Neutrophil (primary cell): ENCODE results near the gene PAK1.
"Not testable (repeated sequence)": the region's sequence is repeated elsewhere in the genome, so short reads cannot be mapped to it uniquely, and the experiment has no call there.

Experiments
- H3K27ac ChIP-seq: fragments of 200-600 bp; sonication (generic); 2 replicates; pipeline ENCODE4 v1.5.1; 2016; ENCODE audit warnings: mild to moderate bottlenecking, moderate library complexity
- H3K27me3 ChIP-seq: fragments of 200-600 bp; sonication (generic); 2 replicates; pipeline ENCODE4 v1.6.0; 2016; ENCODE audit warnings: mild to moderate bottlenecking
- H3K36me3 ChIP-seq: fragments of 200-600 bp; sonication (generic); 2 replicates; pipeline ENCODE4 v1.5.1; 2017
- H3K4me1 ChIP-seq, 2 experiments: fragments of 200-600 bp in 1 of 2; sonication (generic) in 1 of 2; 1 replicate in 1 of 2; 2 replicates in 1 of 2; pipeline versions ENCODE4 v1.5.1 to v1.6.1; 2013 to 2016; ENCODE audit warnings: low read depth in 1 of 2, low read length in 1 of 2, mild to moderate bottlenecking in 1 of 2, moderate library complexity in 1 of 2; ENCODE audit not compliant: control insufficient read depth in 1 of 2, insufficient read depth in 1 of 2
- H3K4me3 ChIP-seq, 2 experiments: fragments of 200-600 bp in 1 of 2; sonication (generic) in 1 of 2; 1 replicate in 1 of 2; 2 replicates in 1 of 2; pipeline ENCODE4 v1.5.1; 2013 to 2016; ENCODE audit warnings: low read depth in 1 of 2, low read length in 1 of 2, mild to moderate bottlenecking in 1 of 2, moderate library complexity in 1 of 2
- H3K9me3 ChIP-seq: fragments of 200-600 bp; sonication (generic); 2 replicates; pipeline ENCODE4 v1.5.1; 2016
- CTCF ChIP-seq: fragments of 200-600 bp; sonication (generic); IDR thresholded peaks from 2 replicates; pipeline ENCODE4 v1.5.1; 2016; ENCODE audit warnings: antibody characterized with exemption

The PAK1 gene

DNA sequence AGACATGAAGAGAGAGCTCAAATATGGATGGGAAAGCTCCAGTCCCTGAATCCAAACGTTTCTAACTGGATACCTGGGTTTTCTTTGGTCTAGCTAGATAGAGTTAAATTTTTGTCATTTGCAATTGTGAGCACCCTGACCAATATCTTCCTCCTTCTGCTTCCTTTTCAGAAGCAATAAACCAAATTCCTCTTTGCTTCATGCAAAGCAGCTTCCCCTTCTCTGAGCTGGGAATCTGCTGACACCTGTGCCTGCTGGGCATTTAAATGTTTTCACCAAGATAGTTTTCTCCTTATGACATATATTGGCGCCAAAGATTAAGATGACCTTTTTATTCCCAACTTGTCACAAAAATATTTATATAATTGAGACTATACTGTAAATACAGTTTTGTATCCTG lies 27.9 kb upstream of the PAK1 start:
- Histone ChIP-seq H3K36me3 (no peaks in the 10 kb centered on the region), H3K4me1 (peaks cover 25 to 33% of the 10 kb centered on the region in 2 experiments), H3K27me3 (no peaks in the 10 kb centered on the region), H3K27ac (peak overlapping the region; percentile 90), H3K9me3 (no peaks in the 10 kb centered on the region), H3K4me3 (peak overlapping the region in 1 of 2 experiments; percentile 35)
- TF ChIP-seq CTCF = no peak

- Histone ChIP-seq H3K4me1 (peaks cover 20 to 24% of the 10 kb centered on the region in 2 experiments), H3K9me3 (no peaks in the 10 kb centered on the region), H3K36me3 (no peaks in the 10 kb centered on the region), H3K27ac (no peak overlapping the region), H3K4me3 (no peak overlapping the region), H3K27me3 (no peaks in the 10 kb centered on the region)
- no peak for TF ChIP-seq CTCF
These were observed 23.5 kb upstream of the PAK1 start for GRCh38 chr11:77497368-77497767.

DNA sequence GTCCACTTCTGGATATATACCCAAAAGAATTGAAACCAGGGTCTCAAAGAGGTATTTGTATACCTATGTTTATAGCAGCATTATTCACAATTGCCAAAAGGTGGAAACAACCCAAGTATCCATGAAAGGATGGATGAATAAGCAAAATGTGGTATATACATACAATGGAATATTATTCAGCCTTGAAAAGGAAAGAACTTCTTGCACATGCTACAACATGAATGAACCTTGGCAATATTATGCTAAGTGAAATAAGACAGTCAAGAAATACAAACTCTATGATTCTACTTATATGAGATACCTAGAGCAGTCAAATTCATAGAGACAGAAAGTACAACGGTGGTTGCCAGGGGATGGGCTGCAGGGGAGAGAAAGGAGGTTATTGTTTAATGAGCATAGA lies 21.6 kb upstream of the PAK1 start:
- no peaks in the 10 kb centered on the region for H3K9me3 ChIP-seq
- TF ChIP-seq CTCF = no peak
- no peaks in the 10 kb centered on the region for H3K36me3 ChIP-seq
- peaks cover 6% of the 10 kb centered on the region for H3K27me3 ChIP-seq
- no peak overlapping the region for H3K27ac ChIP-seq
- peaks cover 1 to 6% of the 10 kb centered on the region in 2 experiments for H3K4me1 ChIP-seq
- H3K4me3 ChIP-seq = no peak overlapping the region

DNA sequence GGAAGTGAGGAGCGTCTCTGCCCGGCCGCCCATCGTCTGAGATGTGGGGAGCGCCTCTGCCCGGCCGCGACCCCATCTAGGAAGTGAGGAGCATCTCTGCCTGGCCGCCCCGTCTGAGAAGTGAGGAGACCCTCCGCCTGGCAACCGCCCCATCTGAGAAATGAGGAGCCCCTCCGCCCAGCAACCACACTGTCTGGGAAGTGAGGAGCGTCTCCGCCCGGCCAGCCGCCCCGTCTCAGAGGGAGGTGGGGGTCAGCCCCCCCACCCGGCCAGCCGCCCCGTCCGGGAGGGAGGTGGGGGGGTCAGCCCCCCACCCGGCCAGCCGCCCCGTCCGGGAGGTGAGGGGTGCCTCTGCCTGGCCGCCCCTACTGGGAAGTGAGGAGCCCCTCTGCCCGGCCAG lies 16.1 kb upstream of the PAK1 start:
- H3K4me3 ChIP-seq, H3K4me1 ChIP-seq, H3K27ac ChIP-seq, H3K9me3 ChIP-seq, H3K27me3 ChIP-seq, H3K36me3 ChIP-seq: not testable (repeated sequence)

GRCh38 chr11:77487790-77488189 lies 13.9 kb upstream of the PAK1 start:
- no peak overlapping the region for H3K4me3 ChIP-seq
- TF ChIP-seq CTCF = no peak
- no peaks in the 10 kb centered on the region for H3K4me1 ChIP-seq
- no peak overlapping the region for H3K27ac ChIP-seq
- peaks cover 15% of the 10 kb centered on the region for H3K27me3 ChIP-seq
- no peaks in the 10 kb centered on the region for H3K36me3 ChIP-seq
- H3K9me3 ChIP-seq = no peaks in the 10 kb centered on the region

- Histone ChIP-seq H3K27me3 (peaks cover 9% of the 10 kb centered on the region), H3K4me3 (no peak overlapping the region), H3K27ac (peak overlapping the region; percentile 61), H3K4me1 (peaks cover 27 to 29% of the 10 kb centered on the region in 2 experiments), H3K9me3 (no peaks in the 10 kb centered on the region), H3K36me3 (no peaks in the 10 kb centered on the region)
- no peak for TF ChIP-seq CTCF
These were observed 6.0 kb upstream of the PAK1 start for GRCh38 chr11:77479746-77480352.
